RPMI7951 (cell line): ENCODE results near the gene TTLL5. TPM values are rescaled to one million over a fixed set of nuclear protein-coding genes. Genes with fewer than 3 reads are reported as not detected.
"Not testable (repeated sequence)": the region's sequence is repeated elsewhere in the genome, so short reads cannot be mapped to it uniquely, and the experiment has no call there.

ENCODE experiments used
- DNase-seq: peaks from one replicate; pipeline ENCODE4 v3.0.0-alpha.2; 2012; ENCODE audit warnings: low read depth
- total RNA-seq: library from RNA; depleted of rRNA; stranded (reverse); fragments of >200 nt; shearing (Covaris generic); gene quantifications from 2 replicates; pipeline ENCODE4 v1.2.3, GENCODE V29; 2014

The TTLL5 gene
- total RNA-seq, 1 experiment from 2014 or later = 16.2 TPM

DNA sequence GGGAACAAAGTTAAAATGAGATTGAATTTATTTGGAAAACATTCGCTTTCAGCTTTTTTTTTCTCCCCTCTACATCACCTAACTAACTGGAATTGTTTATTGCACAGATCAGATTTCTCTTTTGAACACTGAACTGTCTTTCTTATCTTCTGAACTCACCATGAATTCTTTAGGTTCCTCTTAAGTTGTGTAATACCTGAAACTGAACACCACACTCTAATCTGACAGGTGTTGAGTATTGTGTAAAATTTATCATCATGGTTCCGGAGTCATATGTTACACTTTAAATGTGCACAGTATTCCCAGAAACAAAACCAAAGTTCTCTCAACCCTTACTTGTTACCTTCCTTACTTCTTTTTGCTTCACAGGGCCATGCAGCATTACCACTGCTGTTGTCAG is 254.0 kb downstream of the TTLL5 start:
- no peak for DNase-seq

DNA sequence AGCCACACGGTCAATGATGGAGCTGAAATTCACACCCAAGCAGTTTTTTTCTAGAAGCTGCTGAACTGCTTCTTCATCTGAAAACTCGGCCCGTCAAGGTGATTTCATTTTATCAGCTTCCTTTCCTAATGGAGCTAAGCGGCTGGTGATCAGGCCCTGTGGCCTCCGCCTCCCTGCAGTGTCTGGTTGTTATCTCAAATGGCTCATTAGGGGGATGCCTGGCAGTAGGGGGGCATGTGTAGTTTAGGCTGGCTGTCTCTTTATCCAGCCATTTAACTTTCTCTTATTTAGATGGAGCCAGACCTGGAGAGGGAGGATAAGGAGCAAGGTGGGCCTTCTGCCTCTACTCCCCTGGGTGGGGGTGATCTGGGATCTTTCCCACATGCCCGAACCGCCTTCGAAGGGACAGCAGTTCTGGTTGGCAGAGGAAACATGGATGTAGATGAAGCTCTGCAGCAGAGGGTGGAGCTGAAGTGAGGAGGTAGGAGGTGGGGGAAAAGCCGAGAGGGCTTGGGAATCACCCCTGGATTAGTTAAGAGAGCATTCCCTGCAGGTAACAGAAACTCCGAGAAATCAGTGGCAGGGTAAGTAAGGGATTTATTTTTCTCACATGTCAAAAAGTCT is 256.4 kb downstream of the TTLL5 start:
- no peak for DNase-seq

DNA sequence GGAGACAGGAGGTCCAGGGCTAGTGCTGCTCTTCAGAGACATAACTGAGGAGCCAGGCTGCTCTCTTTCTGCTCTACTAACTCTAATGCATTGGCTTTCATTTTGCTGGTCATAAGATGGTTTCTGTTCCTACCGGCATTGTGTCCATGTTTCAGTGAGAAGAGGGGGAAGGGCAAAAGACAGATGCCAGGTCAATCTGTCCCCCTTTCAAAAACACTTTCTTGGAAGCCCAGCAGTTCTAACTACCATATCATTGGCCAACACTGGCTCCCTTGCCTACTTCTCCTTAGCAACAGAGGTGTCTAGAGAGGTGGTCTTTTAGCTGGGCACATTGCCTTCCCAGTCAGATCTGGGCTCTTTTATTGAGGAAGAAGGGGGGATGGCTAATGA is 256.9 kb downstream of the TTLL5 start:
- no peak for DNase-seq

DNA sequence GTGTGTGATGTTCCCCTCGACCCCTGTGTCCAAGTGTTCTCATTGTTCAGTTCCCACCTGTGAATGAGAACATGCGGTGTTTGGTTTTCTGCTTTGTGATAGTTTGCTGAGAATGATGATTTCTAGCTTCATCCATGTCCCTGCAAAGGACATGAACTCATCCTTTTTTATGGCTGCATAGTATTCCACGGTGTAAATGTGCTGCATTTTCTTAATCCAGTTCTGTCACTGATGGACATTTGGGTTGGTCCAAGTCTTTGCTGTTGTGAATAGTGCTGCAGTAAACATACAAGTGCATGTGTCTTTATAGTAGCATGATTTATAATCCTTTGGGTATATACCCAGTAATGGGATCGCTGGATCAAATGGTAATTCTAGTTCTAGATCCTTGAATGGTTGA is 259.4 kb downstream of the TTLL5 start:
- not testable (repeated sequence) for DNase-seq

DNA sequence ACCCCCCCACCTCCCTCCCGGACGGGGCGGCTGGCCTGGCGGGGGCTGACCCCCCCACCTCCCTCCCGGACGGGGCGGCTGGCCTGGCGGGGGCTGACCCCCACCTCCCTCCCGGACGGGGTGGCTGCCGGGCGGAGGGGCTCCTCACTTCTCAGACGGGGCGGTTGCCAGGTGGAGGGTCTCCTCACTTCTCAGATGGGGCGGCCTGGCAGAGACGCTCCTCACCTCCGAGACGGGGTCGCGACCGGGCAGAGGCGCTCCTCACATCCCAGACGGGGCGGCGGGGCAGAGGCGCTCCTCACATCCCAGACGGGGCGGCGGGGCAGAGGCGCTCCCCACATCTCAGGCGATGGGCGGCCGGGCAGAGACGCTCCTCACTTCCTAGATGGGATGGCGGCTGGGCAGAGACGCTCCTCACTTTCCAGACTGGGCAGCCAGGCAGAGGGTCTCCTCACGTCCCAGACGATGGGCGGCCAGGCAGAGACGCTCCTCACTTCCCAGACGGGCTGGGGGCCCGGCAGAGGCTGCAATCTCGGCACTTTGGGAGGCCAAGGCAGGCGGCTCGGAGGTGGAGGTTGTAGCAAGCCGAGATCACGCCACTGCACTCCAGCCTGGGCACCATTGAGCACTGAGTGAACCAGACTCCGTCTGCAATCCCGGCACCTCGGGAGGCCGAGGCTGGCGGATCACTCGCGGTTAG is 264.2 kb downstream of the TTLL5 start:
- not testable (repeated sequence) for DNase-seq

DNA sequence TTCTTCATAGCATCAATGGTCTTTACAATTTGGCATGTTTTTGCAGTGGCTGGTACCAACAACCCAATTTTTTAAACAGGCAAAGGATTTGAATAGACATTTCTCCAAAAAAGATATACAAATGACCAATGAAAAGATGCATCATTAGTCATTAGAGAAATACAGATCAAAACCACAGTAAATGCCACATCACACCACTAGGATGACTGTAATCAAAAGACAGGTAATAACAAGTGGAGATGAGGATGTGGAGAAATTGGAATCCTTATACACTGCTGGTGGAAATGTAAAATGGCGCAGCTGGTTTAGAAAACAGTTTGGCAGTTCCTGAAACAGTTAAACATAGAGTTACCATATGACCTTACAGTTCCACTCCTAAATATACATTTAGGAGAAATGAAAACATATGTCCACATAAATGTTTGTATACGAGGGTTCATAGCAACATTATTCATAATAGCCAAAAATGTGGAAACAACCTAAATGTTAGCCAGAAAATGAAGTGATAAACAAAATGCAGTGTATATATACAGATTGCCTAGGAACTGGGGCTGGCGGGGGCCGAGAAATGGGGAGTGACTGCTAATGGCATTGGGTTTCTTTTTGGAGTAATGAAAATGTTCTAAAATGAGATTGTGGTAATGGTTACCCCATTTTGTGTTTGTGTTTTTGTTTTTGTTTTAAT is 265.5 kb downstream of the TTLL5 start:
- no peak for DNase-seq

DNA sequence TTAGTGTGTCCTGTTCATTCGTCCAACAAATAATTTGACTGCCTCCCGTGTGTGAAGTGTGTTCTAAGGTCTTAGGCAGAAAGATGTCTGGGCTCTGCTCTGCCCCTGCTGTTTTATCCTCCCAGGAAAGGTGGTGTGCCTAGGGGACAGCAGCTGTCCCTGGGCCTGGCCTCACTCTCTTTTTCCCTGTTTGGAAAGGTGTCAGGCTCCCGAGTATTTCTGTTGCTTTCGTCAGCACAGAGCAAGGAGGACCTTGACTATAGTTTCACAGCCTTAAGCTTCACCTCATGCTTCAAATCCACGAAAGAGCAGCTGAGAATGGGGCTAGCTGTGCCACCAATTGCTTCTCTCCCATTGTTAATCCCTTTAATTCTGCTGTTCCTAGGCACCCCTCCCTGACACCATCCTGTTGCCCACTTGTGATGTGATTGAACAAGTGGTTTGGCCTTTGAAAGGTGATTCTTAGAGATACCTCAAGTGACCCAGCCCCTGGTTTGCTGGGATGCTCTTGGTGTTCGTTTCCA is 266.6 kb downstream of the TTLL5 start:
- DNase-seq = no peak

DNA sequence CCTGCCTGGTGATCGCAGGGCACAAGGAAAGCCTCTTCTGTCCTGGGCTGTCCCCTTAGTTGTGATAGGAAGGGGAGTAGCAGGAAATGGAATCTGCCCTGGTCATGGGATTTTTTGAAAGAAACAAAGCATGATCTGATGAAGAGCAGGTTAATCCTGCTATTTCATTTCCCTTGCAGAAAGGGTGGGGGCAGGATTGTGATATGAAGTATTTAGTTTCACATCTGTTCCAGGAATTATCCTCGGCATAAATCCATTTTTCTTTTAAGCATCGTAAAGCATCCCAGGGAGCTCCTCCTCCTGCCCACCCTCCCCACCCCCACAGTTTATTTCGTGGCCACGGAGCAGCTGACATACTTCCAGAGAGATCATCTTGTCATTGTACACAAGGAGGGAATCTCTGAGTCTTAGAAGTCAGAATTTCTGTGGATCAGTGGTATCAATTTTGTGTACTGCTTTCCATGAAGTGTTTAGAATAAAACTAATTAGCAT is 267.7 kb downstream of the TTLL5 start:
- DNase-seq = no peak

DNA sequence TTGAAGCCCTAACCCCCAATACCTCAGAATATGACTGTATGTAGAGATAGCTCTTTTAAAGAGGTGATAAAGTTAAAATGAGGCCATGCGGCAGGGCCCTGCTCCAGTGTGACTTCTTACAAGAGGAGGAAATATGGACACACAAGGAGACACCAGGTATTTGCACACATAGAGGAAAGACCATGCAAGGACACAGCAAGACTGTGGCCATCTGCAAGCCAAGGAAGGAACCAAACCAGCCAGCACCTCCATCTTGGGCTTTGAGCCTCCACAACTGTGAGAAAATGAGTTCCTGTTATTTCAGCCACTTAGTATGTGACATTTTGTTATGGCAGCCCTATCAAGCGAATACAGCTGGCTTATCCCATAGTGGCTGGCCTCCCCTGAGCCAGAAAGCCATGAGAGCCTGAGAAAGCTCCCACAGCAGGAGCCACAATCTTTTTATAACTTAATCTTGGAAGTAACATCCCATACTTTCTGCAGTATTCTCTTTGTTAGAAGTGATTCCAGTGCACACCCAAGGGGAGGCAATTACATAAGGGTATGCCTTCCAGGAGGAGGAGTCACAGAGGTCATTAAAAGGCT is 272.8 kb downstream of the TTLL5 start:
- DNase-seq = no peak

DNA sequence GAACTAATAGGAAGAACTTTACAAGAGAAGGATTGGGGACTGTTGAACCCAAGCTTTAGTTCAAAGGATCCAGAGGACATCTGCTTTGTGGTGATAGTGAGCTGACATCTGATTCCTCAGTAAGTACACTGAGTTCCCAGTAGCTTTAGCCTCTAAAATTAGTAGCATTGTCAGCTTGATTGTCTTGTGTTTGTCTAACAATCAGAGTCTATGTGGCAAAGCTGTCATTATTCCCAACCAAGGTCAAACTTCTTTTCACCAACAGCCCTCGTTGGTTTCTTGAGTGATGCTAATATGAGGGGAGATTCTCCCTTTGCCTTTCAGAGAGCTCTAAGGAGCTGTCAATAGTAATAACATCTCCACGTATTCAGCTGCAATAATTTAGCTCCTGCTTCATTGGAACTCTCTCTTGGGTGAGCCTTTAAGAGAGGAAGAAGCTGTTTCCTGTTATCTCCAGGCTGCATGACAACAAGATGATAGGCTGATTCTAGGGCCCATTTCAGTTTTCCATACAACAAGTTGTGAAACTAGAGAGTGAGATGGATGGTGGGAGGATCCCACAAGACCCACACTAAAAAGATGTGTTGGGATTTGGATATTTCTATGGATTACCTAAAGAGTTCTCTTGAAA is 274.1 kb downstream of the TTLL5 start:
- no peak for DNase-seq

DNA sequence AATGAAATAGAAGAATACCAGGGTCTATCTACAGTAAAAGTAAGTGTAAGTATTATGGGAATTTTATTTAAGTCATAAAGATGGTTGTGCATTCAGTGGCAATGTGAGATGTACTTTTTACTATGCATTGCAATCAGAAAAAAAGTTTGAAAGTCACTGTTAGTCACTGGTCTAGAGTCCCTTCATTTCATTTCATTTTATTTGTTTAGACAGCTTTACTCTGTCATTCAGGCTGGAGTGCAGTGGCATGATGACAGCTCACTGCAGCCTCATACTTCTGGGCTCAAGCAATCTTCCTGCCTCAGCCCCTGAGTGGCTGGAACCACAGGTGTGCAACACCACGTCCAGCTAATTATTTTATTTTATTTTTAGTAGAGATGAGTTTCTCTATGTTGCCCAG is 278.2 kb downstream of the TTLL5 start:
- no peak for DNase-seq

DNA sequence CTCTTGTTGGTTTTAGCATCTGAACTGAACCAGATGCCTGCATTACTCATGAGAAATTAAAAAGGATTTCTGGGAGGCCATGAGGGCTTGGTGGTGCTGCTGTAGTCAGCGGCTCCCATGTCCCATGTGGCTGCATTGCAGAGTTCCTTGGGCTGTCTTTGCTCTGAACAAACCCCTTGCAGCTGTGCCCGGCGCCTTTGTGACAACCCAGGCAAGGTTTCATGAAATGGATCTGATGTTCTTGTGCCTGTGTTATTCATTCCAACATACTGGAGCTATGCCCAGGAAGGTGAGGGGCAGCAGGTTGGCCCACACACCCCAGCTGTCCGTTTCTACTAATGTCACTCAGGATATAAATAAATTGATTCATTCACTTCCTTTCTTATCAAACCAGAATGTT is 280.0 kb downstream of the TTLL5 start:
- DNase-seq = no peak

DNA sequence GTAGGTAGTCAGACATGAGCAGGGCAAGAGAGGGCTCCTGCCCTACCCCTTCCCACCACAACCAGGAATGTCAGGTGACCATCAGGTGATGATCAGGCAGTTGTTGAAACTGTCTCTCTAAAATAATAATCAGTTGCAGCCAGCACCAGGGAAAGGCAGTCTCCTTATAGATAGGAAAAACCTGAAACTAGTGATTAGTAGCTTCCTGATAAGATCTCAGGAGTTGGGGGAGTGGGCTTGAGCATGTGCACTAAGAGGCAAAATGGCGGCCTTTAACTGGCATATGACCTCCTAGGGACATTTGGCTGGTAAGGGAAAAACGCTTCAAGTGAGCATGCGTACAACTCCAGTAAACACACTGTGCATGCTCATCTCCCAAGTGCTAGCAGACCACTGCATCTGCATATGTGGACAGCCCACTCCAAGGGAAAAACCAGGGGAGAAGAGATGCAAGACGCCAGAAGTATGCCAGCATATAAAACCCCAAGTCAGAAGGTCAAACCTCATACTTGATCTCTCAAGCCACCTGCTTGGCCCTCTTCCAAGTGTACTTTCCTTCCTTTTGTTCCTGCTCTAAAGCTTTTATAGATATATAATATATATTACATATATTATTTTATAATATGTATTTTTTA is 283.7 kb downstream of the TTLL5 start:
- no peak for DNase-seq

DNA sequence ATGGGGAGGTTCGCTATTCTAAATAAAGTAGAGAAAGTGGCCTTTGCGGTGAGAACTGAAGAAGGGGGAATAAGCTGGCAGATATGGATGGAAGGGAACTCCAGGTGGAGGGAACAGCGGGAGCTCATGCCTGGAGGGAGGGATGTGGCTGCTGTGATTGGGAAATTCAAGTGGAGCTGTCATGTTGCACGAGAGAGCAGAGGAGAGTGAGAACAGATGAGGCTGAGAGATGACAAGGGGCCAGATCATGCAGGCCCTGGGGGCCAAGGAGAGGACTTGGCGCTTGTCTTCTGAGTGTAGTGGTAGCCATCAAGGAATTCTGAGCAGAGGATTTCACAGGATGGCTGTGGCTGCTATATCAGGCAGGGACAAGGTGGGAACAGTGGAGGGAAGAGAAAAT is 285.7 kb downstream of the TTLL5 start:
- DNase-seq = peak; percentile 43

DNA sequence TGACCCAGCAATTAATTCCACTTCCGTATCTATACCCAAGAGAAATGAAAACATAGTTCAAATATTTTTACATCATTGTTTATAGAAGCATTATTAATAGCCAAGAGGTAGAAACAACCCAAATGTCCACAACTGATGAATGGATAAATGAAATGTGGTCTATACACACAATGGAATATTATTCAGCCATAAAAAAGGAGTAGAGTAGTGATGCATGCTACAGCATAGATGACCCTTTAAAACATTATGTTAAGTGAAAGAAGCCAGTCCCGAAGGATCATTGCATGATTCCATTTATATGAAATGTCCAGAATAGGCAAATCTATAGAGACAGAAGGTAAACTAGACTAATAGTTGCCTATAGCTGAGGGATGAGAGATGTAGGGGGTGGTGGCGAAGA is 291.4 kb downstream of the TTLL5 start:
- no peak for DNase-seq

DNA sequence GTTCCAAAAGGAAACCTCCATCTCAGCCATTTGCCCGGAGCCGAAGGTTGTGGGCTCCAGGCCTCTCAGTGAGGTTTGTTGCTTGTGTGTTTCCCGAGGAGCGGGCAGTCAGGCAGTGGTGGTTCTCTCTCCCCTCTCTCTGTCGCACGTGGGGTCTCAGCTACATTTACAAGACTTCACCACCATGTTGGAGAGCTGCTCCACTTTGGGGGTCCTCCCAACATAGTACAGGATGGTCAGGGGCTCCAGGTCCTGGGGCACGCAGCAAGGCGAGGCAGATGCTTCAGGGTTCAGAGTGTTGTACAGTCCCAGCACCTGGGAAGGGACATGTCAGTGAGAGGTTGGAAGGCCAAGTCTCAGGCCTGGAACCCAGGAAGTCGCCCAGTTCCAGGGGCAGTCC is 298.0 kb downstream of the TTLL5 start:
- no peak for DNase-seq

DNA sequence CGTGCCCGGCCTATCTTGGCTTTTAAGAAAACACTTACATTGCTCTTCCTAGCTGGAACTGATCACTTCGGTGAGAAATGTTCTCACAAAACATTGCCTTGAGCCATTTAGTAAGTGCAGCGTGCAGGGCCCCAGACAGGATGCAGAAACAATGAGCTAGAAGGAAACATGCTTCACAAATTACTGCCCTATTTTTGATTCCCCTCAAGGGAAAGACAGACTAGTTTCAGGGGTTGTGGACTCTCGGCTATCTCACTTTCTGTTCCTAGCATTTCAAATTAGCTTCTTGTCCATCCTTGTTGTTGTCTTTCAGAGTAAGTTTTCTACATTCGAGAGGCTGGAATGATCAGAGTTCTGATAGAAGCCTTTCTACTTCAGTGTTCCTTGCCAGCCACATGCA is 299.2 kb downstream of the TTLL5 start:
- DNase-seq = no peak

DNA sequence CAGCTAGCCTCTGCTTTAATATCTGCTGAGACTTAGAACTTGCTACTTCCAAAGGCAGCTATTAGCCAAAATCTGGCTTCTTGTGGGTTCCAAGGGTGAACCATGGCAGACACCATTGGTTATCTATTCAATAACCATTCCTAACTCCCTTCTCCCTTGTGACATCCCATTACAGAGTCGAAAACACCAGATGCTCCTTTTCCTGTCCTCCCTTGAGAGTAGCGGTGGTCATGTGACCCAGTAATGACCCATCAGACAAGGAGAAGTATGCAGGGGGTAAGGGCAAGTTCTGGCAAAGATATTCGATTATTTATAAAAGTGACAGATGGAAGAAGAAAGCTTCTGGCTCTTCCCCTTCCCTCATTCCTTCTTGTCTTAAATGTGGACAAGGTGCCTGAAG is 300.6 kb downstream of the TTLL5 start:
- DNase-seq = no peak

DNA sequence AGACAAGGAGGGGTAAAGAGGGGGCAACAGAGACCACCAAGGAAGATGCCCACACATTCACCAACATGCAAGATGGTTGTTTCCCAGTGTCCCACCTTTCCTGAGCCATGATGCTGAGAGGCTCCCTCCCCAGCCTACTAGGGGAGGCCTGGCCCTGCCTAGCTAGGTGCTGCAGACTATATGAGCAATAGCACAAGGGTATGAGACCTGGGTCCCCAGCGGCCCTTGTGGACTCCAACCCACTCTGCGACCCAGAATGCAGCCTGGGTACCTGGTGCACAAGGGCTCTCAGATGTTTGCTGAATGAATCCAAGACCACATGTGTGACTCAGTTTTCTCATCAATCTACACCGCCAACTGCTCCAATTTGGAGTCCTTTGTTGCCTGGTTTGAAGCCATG is 306.8 kb downstream of the TTLL5 start:
- DNase-seq = no peak

DNA sequence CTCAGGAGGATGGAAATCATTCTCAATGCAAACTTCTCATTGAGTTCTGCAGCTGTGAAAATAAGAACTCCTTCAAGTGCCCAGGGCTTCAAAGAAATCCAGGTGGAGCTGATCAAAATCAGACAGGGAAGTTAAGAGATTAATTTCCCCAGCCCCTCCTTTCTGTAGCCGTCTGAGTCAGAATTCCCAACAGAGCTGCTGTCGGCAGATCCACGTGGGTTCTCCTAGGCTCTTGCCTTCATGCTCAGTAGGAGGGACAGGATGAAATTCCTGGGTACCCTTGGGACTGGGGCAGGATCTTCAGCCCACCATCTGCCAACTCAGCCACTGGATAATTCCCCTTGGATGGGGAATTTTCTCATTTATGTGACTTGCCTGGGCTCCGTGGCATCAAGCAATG is 307.4 kb downstream of the TTLL5 start:
- DNase-seq = no peak

DNA sequence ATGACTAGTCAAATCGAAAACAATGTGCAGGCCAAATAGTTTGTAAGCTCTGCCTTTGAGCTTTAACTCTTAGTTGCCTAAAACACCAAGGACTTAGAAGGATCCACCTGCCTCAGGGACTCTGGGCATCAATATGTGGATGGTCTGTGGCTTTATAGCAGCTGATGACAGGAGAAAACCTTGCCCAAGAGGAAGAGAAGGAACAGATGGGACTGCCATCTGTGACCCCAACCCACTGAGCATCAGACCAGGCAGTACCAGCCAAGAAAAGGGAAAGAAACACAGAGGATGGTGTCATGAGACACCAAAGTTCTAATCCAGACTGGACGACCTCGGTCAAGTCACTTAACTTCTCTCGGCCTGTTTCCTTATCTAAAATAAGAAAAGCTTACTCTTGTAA is 308.1 kb downstream of the TTLL5 start:
- no peak for DNase-seq

DNA sequence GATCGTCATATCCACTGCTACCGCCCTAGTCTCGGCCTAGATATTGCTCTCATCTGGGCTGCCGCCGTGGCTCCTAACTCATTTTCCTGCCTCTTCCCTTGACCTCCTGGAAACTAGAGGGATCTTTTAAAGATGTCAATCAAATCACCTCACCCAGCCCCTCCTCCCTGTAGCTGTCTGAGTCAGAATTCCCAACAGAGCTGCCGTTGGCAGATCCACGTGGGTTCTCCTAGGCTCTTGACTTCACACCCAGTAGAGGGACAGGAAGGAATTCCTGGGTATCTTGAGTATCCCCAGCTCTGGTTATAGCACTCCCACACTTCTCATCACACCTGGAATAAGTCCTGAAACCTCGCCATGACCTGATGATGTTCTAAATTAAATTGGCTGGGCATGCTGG is 308.8 kb downstream of the TTLL5 start:
- DNase-seq = no peak
